Adrenal gland (tissue), 12 donors: ENCODE measurements around the gene ZNF835. TPM values are rescaled to one million over a fixed set of nuclear protein-coding genes. Genes with fewer than 3 reads are reported as not detected.

Source experiments
- DNase-seq, 7 donors: peaks; one replicate each; pipeline ENCODE4 v3.0.0-alpha.2; 2019 to 2020
- H3K27ac ChIP-seq, 5 donors: fragments of 200-600 bp; sonication (generic) in 4 of 5; 1 replicate in 3 of 5; 2 replicates in 2 of 5; pipeline versions ENCODE4 v1.5.1 to v1.8.0; 2016 to 2020; ENCODE audit warnings: mild to moderate bottlenecking in 1 of 5
- H3K27me3 ChIP-seq: fragments of 200-600 bp; 2 replicates; pipeline ENCODE4 v1.8.0; 2021
- H3K36me3 ChIP-seq, 2 donors: fragments of 200-600 bp; replicated peaks in 1 of 2; 1 replicate in 1 of 2; 2 replicates in 1 of 2; pipeline versions ENCODE4 v1.5.1 to v1.8.0; 2018 to 2022
- H3K4me1 ChIP-seq, 2 donors: fragments of 200-600 bp; replicated peaks in 1 of 2; 1 replicate in 1 of 2; 2 replicates in 1 of 2; pipeline versions ENCODE4 v1.5.1 to v1.8.0; 2018 to 2021
- H3K4me3 ChIP-seq, 4 donors: fragments of 200-600 bp; sonication (generic) in 3 of 4; one replicate each; pipeline ENCODE4 v1.5.1; 2016 to 2018
- H3K9me3 ChIP-seq, 3 donors: fragments of 200-600 bp; sonication (generic) in 1 of 3; replicated peaks in 1 of 3; 1 replicate in 2 of 3; 2 replicates in 1 of 3; pipeline versions ENCODE4 v1.5.1 to v1.8.0; 2016 to 2021
- CTCF ChIP-seq, 6 experiments: fragments of 450-650 bp in 4 of 6; fragments of 200-600 bp in 2 of 6; sonication (generic) in 1 of 6; IDR thresholded peaks; 1 replicate in 5 of 6; 2 replicates in 1 of 6; pipeline versions ENCODE4 v1.5.1 to v1.8.0; 2016 to 2021; ENCODE audit warnings: antibody characterized with exemption in 6 of 6, mild to moderate bottlenecking in 2 of 6, moderate library complexity in 1 of 6
- POLR2A ChIP-seq, 2 donors: fragments of 450-650 bp; IDR thresholded peaks; one replicate each; pipeline ENCODE4 v1.6.1; 2017; ENCODE audit warnings: antibody characterized with exemption in 2 of 2, mild to moderate bottlenecking in 2 of 2, moderate library complexity in 1 of 2
- WGBS, 4 donors: extraction: QIAGEN DNeasy Blood & Tissue Kit in 2 of 4; methylation state at CpG; one replicate each; pipeline versions ENCODE4 v1.1.5 to v1.1.7; 2013 to 2017; 5-methylcytosine and 5-hydroxymethylcytosine counted together
- intact Hi-C, 2 donors: fragments of 100-400 bp; cut with DNase I; formaldehyde crosslinking; loops; one replicate each; pipeline versions ENCODE4 v1.14.1 to v1.15.0; 2022 to 2023
- polyA plus RNA-seq, 3 donors: library from polyadenylated mRNA; stranded (reverse); fragments of 200-250 nt in 2 of 3; fragments of 350-450 nt in 1 of 3; fragmentation: Illumina TruSeq in 1 of 3; extraction: RNeasy Lipid Tissue Mini Kit (QIAGEN cat#74804) in 1 of 3; gene quantifications; one replicate each; pipeline ENCODE4 v1.2.3, GENCODE V29; 2013 to 2014
- total RNA-seq, 9 donors: library from RNA; depleted of rRNA in 4 of 9; stranded (reverse); fragments of >200 nt in 4 of 9; fragments of 120-200 nt in 1 of 9; fragmentation: NEBNext Ultra II Directional in 1 of 9; extraction: Animal tissue kit (Norgen Biotek cat#: 25700) in 1 of 9; gene quantifications; one replicate each; pipeline versions ENCODE4 v1.1.0 to v1.2.4, GENCODE V29; 2013 to 2023
- donor health status: healthy with polysubstance abuse.
- donor health status: Bipolar disorder and iron deficiency.
- donor health status: DM: yes; HTN: yes; CAD: no.
- donor health status: DM: no; HTN: no; CAD: no.
- donor health status: DM: no; HTN: no; CAD: no.
- donor health status: DM: yes; HTN: yes; CAD: no.

The ZNF835 gene
- total and polyA plus RNA-seq, 12 donors, result 0.30 to 37.5 (median 3.8) TPM

DNA sequence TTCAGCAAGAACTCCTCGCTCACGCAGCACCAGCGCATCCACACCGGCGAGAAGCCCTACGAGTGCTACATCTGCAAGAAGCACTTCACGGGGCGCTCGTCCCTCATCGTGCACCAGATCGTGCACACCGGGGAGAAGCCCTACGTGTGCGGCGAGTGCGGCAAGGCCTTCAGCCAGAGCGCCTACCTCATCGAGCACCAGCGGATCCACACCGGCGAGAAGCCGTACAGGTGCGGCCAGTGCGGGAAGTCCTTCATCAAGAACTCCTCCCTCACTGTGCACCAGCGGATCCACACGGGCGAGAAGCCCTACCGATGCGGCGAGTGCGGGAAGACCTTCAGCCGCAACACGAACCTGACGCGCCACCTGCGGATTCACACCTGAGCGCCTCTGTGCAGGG, 49.2 kb downstream of the ZNF835 start:
- intact Hi-C loops, result no loop called here
- 92 to 97% (median 94%) methylated on average over 25 to 37 of the region's 37 CpGs for WGBS, 4 donors
- H3K27me3 ChIP-seq, result no peaks in the 10 kb centered on the region
- peaks cover 0 to 6% of the 10 kb centered on the region in 2 donors for H3K36me3 ChIP-seq
- H3K27ac ChIP-seq, result no peak overlapping the region
- DNase-seq, result no peak
- no peaks in the 10 kb centered on the region for H3K4me1 ChIP-seq
- H3K9me3 ChIP-seq, result no peaks in the 10 kb centered on the region
- no peak overlapping the region for H3K4me3 ChIP-seq
- TF ChIP-seq POLR2A (IDR thresholded peaks at IDR 0.05), result no peak
- no peak for TF ChIP-seq CTCF (IDR thresholded peaks at IDR 0.05)

DNA sequence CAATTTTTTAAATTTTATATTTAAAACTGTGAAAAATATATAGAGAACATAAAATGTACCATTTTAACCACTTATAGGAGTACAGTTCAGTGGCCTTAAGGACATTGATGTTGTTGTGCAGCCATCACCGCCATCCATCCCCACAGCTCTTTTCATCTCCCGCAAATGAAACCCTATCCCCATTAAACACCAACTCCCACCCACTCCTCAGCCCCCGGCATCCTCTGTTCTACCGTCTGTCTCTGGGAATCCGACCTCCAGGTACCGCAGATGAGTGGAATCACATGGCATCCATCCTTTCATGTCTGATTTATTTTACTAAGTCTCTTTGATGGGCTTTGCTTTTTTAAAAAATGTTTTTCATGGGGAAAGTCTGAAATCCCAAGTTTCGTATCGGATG, 52.4 kb downstream of the ZNF835 start:
- no peak overlapping the region for H3K4me3 ChIP-seq
- 75 to 82% (median 76%) methylated on average over 8 of the region's 8 CpGs for WGBS, 4 donors
- H3K36me3 ChIP-seq, result peaks cover 0 to 6% of the 10 kb centered on the region in 2 donors
- no peaks in the 10 kb centered on the region for H3K4me1 ChIP-seq
- TF ChIP-seq CTCF (IDR thresholded peaks at IDR 0.05), result no peak
- TF ChIP-seq POLR2A (IDR thresholded peaks at IDR 0.05), result no peak
- H3K27ac ChIP-seq, result no peak overlapping the region
- DNase-seq, result no peak
- H3K27me3 ChIP-seq, result no peaks in the 10 kb centered on the region
- no peaks in the 10 kb centered on the region for H3K9me3 ChIP-seq
- intact Hi-C loops, result no loop called here

GRCh38 chr19:56617531-56617930, 54.0 kb downstream of the ZNF835 start:
- intact Hi-C loops, result no loop called here
- WGBS, 4 donors, result 93 to 95% (median 94%) methylated on average over 7 to 8 of the region's 8 CpGs
- no peaks in the 10 kb centered on the region for H3K27me3 ChIP-seq

GRCh38 chr19:56613639-56614038, 57.9 kb downstream of the ZNF835 start:
- H3K27ac ChIP-seq, result no peak overlapping the region
- H3K36me3 ChIP-seq, result no peaks in the 10 kb centered on the region
- no peak for DNase-seq
- 90 to 96% (median 93%) methylated on average over 5 of the region's 5 CpGs for WGBS, 4 donors
- intact Hi-C loops, result no loop called here
- H3K4me1 ChIP-seq, result no peaks in the 10 kb centered on the region
- H3K4me3 ChIP-seq, result no peak overlapping the region
- H3K27me3 ChIP-seq, result no peaks in the 10 kb centered on the region
- TF ChIP-seq POLR2A (IDR thresholded peaks at IDR 0.05), result no peak
- peaks cover 0 to 3% (median 0%) of the 10 kb centered on the region in 3 donors for H3K9me3 ChIP-seq

More at GRCh38 chr19:56617531-56617930, 54.0 kb downstream of the ZNF835 start:
- TF ChIP-seq POLR2A (IDR thresholded peaks at IDR 0.05) (no peak), CTCF (IDR thresholded peaks at IDR 0.05) (no peak)
- no peak overlapping the region for H3K27ac ChIP-seq
- no peak for DNase-seq
- H3K9me3 ChIP-seq, result no peaks in the 10 kb centered on the region
- H3K36me3 ChIP-seq, result peaks cover 0 to 6% of the 10 kb centered on the region in 2 donors
- H3K4me3 ChIP-seq, result no peak overlapping the region
- no peaks in the 10 kb centered on the region for H3K4me1 ChIP-seq

GRCh38 chr19:56612737-56613136, 58.8 kb downstream of the ZNF835 start:
- H3K4me1 ChIP-seq, result no peaks in the 10 kb centered on the region
- DNase-seq, result no peak
- no peaks in the 10 kb centered on the region for H3K27me3 ChIP-seq
- 88 to 97% (median 93%) methylated on average over 2 of the region's 2 CpGs for WGBS, 4 donors
- peaks cover 0 to 3% (median 0%) of the 10 kb centered on the region in 3 donors for H3K9me3 ChIP-seq
- no peak for TF ChIP-seq POLR2A (IDR thresholded peaks at IDR 0.05)
- TF ChIP-seq CTCF (IDR thresholded peaks at IDR 0.05), result no peak
- H3K36me3 ChIP-seq, result no peaks in the 10 kb centered on the region
- no peak overlapping the region for H3K27ac ChIP-seq
- no peak overlapping the region for H3K4me3 ChIP-seq
- intact Hi-C loops, result no loop called here
